OCI-LY1 (cell line): ENCODE results near the gene CAMK2D.
A peak's percentile ranks its signal among the peaks of the same experiment; 100 is the strongest.
"Not testable (repeated sequence)": the region's sequence is repeated elsewhere in the genome, so short reads cannot be mapped to it uniquely, and the experiment has no call there.

Experiments used
- H2AFZ ChIP-seq: fragments of 200-600 bp; sonication (generic), shearing (Covaris generic); 2 replicates; pipeline ENCODE4 v1.6.0; 2014; ENCODE audit warnings: antibody characterized with exemption, mild to moderate bottlenecking, low read length
- H3F3A ChIP-seq: fragments of 200-600 bp; sonication (generic), shearing (Covaris generic); 2 replicates; pipeline ENCODE4 v1.6.0; 2014; ENCODE audit warnings: mild to moderate bottlenecking, antibody characterized with exemption, low read length, moderate library complexity; ENCODE audit not compliant: insufficient read depth
- H3K27ac ChIP-seq: fragments of 200-600 bp; sonication (generic); 2 replicates; pipeline ENCODE4 v1.5.1; 2014; ENCODE audit warnings: low read length, mixed run types, mild to moderate bottlenecking, low read depth; ENCODE audit not compliant: poor library complexity, severe bottlenecking
- H3K27me3 ChIP-seq: fragments of 200-600 bp; sonication (generic); 2 replicates; pipeline ENCODE4 v1.6.0; 2014; ENCODE audit warnings: antibody characterized with exemption, mild to moderate bottlenecking, low read length, moderate library complexity; ENCODE audit not compliant: insufficient read depth
- H3K36me3 ChIP-seq: fragments of 200-600 bp; sonication (generic); 2 replicates; pipeline ENCODE4 v1.6.1; 2014; ENCODE audit warnings: mild to moderate bottlenecking, antibody characterized with exemption, low read length, moderate library complexity, mixed read lengths; ENCODE audit not compliant: insufficient read depth
- H3K4me1 ChIP-seq: fragments of 200-600 bp; sonication (generic); 2 replicates; pipeline ENCODE4 v1.5.1; 2014; ENCODE audit warnings: mild to moderate bottlenecking, low read length, moderate library complexity; ENCODE audit not compliant: insufficient read depth, severe bottlenecking
- H3K4me2 ChIP-seq: fragments of 200-600 bp; sonication (generic), shearing (Covaris generic); 2 replicates; pipeline ENCODE4 v1.6.1; 2014; ENCODE audit warnings: low read length
- H3K4me3 ChIP-seq: fragments of 200-600 bp; sonication (generic); 2 replicates; pipeline ENCODE4 v1.5.1; 2014; ENCODE audit warnings: low read length, low read depth, mild to moderate bottlenecking, mixed read lengths; ENCODE audit not compliant: poor library complexity, severe bottlenecking
- H3K79me2 ChIP-seq: fragments of 200-600 bp; shearing (Covaris generic); 2 replicates; pipeline ENCODE4 v1.6.1; 2016; ENCODE audit warnings: mixed run types, low read length, mixed read lengths; ENCODE audit not compliant: insufficient read depth
- H3K9ac ChIP-seq: fragments of 200-600 bp; sonication (generic), shearing (Covaris generic); 2 replicates; pipeline ENCODE4 v1.6.1; 2014; ENCODE audit warnings: mild to moderate bottlenecking, low read length, mixed read lengths
- H3K9me2 ChIP-seq: fragments of 200-600 bp; sonication (generic), shearing (Covaris generic); 2 replicates; pipeline ENCODE4 v1.6.1; 2014; ENCODE audit warnings: low read depth, mild to moderate bottlenecking, low read length, mixed read lengths
- H3K9me3 ChIP-seq: fragments of 200-600 bp; shearing (Covaris generic); 2 replicates; pipeline ENCODE4 v1.6.1; 2014; ENCODE audit warnings: low read length, mixed read lengths
- H4K20me1 ChIP-seq: fragments of 200-600 bp; sonication (generic), shearing (Covaris generic); 2 replicates; pipeline ENCODE4 v1.6.0; 2016; ENCODE audit warnings: mild to moderate bottlenecking, low read length; ENCODE audit not compliant: insufficient read depth
- EZH2 ChIP-seq: fragments of 200-600 bp; sonication (generic), shearing (Covaris generic); IDR thresholded peaks from 2 replicates; pipeline ENCODE4 v1.8.0; 2017; ENCODE audit warnings: borderline replicate concordance, mixed run types, mild to moderate bottlenecking, antibody characterized with exemption, low read length, moderate library complexity, mixed read lengths
- TF ChIP-seq, protein P1 (sequence below): fragments of 200-600 bp; sonication (generic), shearing (Covaris generic); IDR thresholded peaks from 2 replicates; pipeline ENCODE4 v1.5.1; 2017; ENCODE audit warnings: mild to moderate bottlenecking, antibody characterized with exemption, low read length, moderate library complexity, mixed read lengths

Gene CAMK2D

GRCh38 chr4:113768952-113769351 lies 7.4 kb upstream of the CAMK2D start:
- Histone ChIP-seq H3K4me3 (no peak overlapping the region), H3K9me3 (no peaks in the 10 kb centered on the region), H3F3A (no peaks in the 10 kb centered on the region), H3K9me2 (no peaks in the 10 kb centered on the region), H3K27me3 (no peaks in the 10 kb centered on the region), H4K20me1 (no peaks in the 10 kb centered on the region), H3K79me2 (no peaks in the 10 kb centered on the region), H3K4me2 (no peak overlapping the region), H2AFZ (no peak overlapping the region), H3K4me1 (no peaks in the 10 kb centered on the region), H3K9ac (no peak overlapping the region), H3K36me3 (no peaks in the 10 kb centered on the region), H3K27ac (no peak overlapping the region)
- TF ChIP-seq EZH2 = no peak
- TF ChIP-seq, protein P1, sequence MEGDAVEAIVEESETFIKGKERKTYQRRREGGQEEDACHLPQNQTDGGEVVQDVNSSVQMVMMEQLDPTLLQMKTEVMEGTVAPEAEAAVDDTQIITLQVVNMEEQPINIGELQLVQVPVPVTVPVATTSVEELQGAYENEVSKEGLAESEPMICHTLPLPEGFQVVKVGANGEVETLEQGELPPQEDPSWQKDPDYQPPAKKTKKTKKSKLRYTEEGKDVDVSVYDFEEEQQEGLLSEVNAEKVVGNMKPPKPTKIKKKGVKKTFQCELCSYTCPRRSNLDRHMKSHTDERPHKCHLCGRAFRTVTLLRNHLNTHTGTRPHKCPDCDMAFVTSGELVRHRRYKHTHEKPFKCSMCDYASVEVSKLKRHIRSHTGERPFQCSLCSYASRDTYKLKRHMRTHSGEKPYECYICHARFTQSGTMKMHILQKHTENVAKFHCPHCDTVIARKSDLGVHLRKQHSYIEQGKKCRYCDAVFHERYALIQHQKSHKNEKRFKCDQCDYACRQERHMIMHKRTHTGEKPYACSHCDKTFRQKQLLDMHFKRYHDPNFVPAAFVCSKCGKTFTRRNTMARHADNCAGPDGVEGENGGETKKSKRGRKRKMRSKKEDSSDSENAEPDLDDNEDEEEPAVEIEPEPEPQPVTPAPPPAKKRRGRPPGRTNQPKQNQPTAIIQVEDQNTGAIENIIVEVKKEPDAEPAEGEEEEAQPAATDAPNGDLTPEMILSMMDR = no peak

DNA sequence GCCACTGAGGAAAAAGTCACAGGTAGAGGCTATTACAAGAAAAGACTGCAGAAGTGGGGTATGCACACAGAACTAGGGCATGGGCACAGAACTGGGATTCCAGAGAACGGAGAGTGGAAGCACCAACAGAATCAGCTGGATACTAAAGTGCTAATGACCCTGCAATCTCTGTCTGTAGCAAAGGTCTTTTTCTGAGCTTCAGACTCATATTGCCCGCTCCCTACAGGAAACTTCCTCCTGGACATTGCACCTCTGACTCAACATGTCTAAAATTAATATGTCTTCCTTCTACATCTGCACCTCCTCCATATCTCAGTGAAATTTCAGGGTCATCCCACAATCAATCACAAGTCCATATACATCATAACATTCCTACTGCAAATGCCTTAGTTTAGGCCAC lies 5.3 kb upstream of the CAMK2D start:
- Histone ChIP-seq H4K20me1 (no peaks in the 10 kb centered on the region), H3K9me2 (no peaks in the 10 kb centered on the region), H3K9me3 (no peaks in the 10 kb centered on the region), H3K27me3 (no peaks in the 10 kb centered on the region), H3K4me2 (no peak overlapping the region), H3K9ac (no peak overlapping the region), H3K79me2 (no peaks in the 10 kb centered on the region), H2AFZ (no peak overlapping the region), H3K4me3 (no peak overlapping the region), H3K4me1 (peaks cover 9% of the 10 kb centered on the region), H3K36me3 (no peaks in the 10 kb centered on the region), H3K27ac (no peak overlapping the region), H3F3A (no peaks in the 10 kb centered on the region)
- TF ChIP-seq, protein P1 = no peak
- TF ChIP-seq EZH2 = no peak

DNA sequence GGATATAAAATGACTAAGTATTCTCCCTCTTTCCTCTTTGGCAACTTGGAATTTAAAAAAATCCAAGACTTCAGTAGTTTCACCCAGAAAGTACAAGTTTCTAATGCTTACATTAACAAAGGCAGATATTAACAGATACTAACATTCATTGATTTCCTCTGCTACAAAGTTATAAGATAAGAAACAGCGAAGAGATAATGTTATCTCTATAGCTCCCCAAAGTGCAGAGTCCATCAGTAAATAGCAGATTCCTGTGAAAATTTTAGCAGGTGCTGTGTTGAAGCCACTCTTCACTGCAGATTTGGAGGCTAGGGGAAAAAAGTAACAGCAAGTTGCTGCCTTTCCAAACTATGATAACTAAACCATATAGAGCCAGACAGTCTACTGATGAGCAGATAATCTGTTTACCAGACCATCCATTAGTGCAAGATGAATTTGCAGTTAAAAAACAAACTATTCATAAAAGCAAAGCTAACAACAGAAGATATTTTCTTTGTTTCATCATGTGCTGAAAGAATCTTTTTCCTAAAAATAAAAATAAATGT lies 3.3 kb upstream of the CAMK2D start:
- no peak overlapping the region for H3K4me2 ChIP-seq
- H2AFZ ChIP-seq = no peak overlapping the region

GRCh38 chr4:113763923-113764322 lies 2.4 kb upstream of the CAMK2D start:
- H3K9me2 ChIP-seq, H3K9me3 ChIP-seq, H3K36me3 ChIP-seq, H3K4me2 ChIP-seq, H3K27me3 ChIP-seq, H3K4me3 ChIP-seq, H4K20me1 ChIP-seq, H3K9ac ChIP-seq, H3K27ac ChIP-seq, H3F3A ChIP-seq: not testable (repeated sequence)
- Histone ChIP-seq H2AFZ (peak overlapping the region; percentile 81; the same call in 1 of the 2 replicates), H3K4me1 (peaks cover 11% of the 10 kb centered on the region), H3K79me2 (peaks cover 20% of the 10 kb centered on the region)

More for the DNA sequence above, 3.3 kb upstream of the CAMK2D start:
- no peaks in the 10 kb centered on the region for H4K20me1 ChIP-seq
- no peaks in the 10 kb centered on the region for H3F3A ChIP-seq
- H3K36me3 ChIP-seq = no peaks in the 10 kb centered on the region
- H3K9me2 ChIP-seq = no peaks in the 10 kb centered on the region
- H3K9me3 ChIP-seq = no peaks in the 10 kb centered on the region
- H3K79me2 ChIP-seq = peaks cover 11% of the 10 kb centered on the region
- H3K4me3 ChIP-seq = no peak overlapping the region
- H3K27me3 ChIP-seq = no peaks in the 10 kb centered on the region
- TF ChIP-seq, protein P1 = no peak
- no peak for TF ChIP-seq EZH2
- H3K27ac ChIP-seq = no peak overlapping the region
- peaks cover 9% of the 10 kb centered on the region for H3K4me1 ChIP-seq
- H3K9ac ChIP-seq = no peak overlapping the region
